Measurements from ENCODE around the gene PIK3C2G. TPM values are rescaled to one million over a fixed set of nuclear protein-coding genes. Genes with fewer than 3 reads are reported as not detected.

The PIK3C2G gene
- total RNA-seq, 1 experiment from 2014 or later, result not detected

DNA sequence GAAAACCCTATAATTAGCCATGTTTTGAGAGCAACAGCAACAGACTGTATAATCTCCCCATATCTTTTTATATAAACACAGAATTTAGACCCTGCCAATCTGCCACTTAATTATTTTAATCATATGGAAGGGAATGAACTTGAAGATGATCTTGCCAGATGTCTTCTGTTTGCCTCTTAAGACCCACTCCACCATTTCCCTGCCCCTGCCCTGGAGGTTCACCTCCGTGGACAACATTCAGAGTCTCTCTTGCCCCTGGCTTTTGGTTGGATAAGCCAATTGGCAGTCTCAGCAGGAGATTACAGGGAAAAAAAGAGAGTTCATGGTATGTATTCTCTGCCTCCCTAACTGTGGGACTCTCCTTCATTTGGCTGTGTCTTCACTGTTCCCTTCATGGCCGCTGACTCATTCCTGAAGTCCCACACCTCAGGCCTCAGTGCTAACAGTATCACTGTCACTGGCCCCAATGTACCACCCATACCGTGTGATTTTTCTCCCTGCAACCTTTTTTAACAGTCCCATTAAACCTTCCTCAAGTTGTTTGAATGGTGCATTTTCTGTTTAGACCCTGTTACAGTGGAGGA, 184.8 kb downstream of the PIK3C2G start:
- H2AFZ ChIP-seq (ENCODE audit: low read length), result no peak overlapping the region

DNA sequence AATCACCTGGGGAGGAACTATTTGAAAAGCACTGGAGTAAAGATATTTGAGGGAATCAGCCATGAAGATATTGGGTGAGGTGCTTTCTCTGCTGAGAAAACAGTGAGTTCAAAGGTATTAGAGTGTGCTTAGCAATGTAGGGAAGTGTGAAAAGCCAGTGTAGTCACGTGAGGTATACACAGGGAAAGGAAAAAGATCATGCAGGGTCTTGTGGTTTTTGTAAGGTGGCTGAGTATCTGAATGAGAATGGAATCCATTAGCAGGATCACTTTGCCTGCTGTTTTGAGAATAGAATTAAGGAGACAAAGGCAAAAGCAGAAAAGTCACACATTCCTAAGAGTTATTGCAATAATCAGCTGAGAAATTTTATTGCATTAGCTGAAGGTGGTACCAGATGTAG, 193.0 kb downstream of the PIK3C2G start:
- H4K20me1 ChIP-seq (ENCODE audit: insufficient read depth, low read depth, low read length), result no peaks in the 10 kb centered on the region
- no peaks in the 10 kb centered on the region for H3K9me3 ChIP-seq (ENCODE audit: low read length)
- no peaks in the 10 kb centered on the region for H3K27me3 ChIP-seq (ENCODE audit: low read length)
- no peaks in the 10 kb centered on the region for H3K9me2 ChIP-seq (replicated peaks; ENCODE audit: insufficient read depth, low read length)
- H3K36me3 ChIP-seq (ENCODE audit: insufficient read depth, low read length), result no peaks in the 10 kb centered on the region; the same call in 1 of the 2 replicates
- H3K27ac ChIP-seq (ENCODE audit: low read length), result no peak overlapping the region
- H3K4me2 ChIP-seq (ENCODE audit: low read depth, low read length, poor library complexity, severe bottlenecking), result no peak overlapping the region
- no peak overlapping the region for H2AFZ ChIP-seq (ENCODE audit: low read length)
- DNase-seq, result no peak
- no peaks in the 10 kb centered on the region for H3K4me1 ChIP-seq (ENCODE audit: low read length)
- no peaks in the 10 kb centered on the region for H3K79me2 ChIP-seq (ENCODE audit: low read length)
- no peak overlapping the region for H3K9ac ChIP-seq (ENCODE audit: low read length)
- no peak overlapping the region for H3K4me3 ChIP-seq (ENCODE audit: low read length)

More for the DNA sequence above, 184.8 kb downstream of the PIK3C2G start:
- H3K27me3 ChIP-seq (ENCODE audit: low read length), result no peaks in the 10 kb centered on the region
- H3K79me2 ChIP-seq (ENCODE audit: low read length), result no peaks in the 10 kb centered on the region
- no peak for DNase-seq
- H3K36me3 ChIP-seq (ENCODE audit: insufficient read depth, low read length), result no peaks in the 10 kb centered on the region
- no peaks in the 10 kb centered on the region for H3K9me2 ChIP-seq (replicated peaks; ENCODE audit: insufficient read depth, low read length)
- no peak overlapping the region for H3K9ac ChIP-seq (ENCODE audit: low read length)
- no peaks in the 10 kb centered on the region for H3K9me3 ChIP-seq (ENCODE audit: low read length)
- H3K4me1 ChIP-seq (ENCODE audit: low read length), result no peaks in the 10 kb centered on the region
- H3K27ac ChIP-seq (ENCODE audit: low read length), result no peak overlapping the region
- H4K20me1 ChIP-seq (ENCODE audit: insufficient read depth, low read depth, low read length), result no peaks in the 10 kb centered on the region
- H3K4me3 ChIP-seq (ENCODE audit: low read length), result no peak overlapping the region
- H3K4me2 ChIP-seq (ENCODE audit: low read depth, low read length, poor library complexity, severe bottlenecking), result no peak overlapping the region

DNA sequence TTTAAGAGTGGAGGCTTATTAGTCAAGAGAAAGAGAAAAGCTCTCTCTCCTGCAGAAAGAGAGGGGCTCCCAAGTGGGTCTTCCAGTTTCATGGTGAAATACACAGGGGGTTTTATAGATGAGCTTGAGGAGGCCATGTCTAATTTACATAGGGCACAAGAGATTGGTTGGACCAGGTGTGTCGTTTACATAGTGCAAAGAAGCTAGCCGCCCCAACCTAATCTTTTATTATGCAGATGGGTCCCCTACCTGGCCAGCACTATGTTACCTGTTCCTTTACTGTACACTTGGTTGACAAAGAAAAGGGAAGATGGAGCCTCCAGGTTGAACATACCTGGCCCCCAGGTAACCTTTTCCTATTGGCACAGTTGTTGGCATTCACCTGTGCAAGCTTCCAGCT, 195.0 kb downstream of the PIK3C2G start:
- H4K20me1 ChIP-seq (ENCODE audit: insufficient read depth, low read depth, low read length), result no peaks in the 10 kb centered on the region
- no peaks in the 10 kb centered on the region for H3K79me2 ChIP-seq (ENCODE audit: low read length)
- H3K9me2 ChIP-seq (replicated peaks; ENCODE audit: insufficient read depth, low read length), result no peaks in the 10 kb centered on the region
- no peaks in the 10 kb centered on the region for H3K4me1 ChIP-seq (ENCODE audit: low read length)
- H3K4me3 ChIP-seq (ENCODE audit: low read length), result no peak overlapping the region
- H3K27ac ChIP-seq (ENCODE audit: low read length), result no peak overlapping the region
- DNase-seq, result no peak
- H3K27me3 ChIP-seq (ENCODE audit: low read length), result no peaks in the 10 kb centered on the region
- H3K4me2 ChIP-seq (ENCODE audit: low read depth, low read length, poor library complexity, severe bottlenecking), result no peak overlapping the region
- H3K9ac ChIP-seq (ENCODE audit: low read length), result no peak overlapping the region
- H2AFZ ChIP-seq (ENCODE audit: low read length), result no peak overlapping the region
- H3K9me3 ChIP-seq (ENCODE audit: low read length), result no peaks in the 10 kb centered on the region
- H3K36me3 ChIP-seq (ENCODE audit: insufficient read depth, low read length), result no peaks in the 10 kb centered on the region; the same call in 1 of the 2 replicates

DNA sequence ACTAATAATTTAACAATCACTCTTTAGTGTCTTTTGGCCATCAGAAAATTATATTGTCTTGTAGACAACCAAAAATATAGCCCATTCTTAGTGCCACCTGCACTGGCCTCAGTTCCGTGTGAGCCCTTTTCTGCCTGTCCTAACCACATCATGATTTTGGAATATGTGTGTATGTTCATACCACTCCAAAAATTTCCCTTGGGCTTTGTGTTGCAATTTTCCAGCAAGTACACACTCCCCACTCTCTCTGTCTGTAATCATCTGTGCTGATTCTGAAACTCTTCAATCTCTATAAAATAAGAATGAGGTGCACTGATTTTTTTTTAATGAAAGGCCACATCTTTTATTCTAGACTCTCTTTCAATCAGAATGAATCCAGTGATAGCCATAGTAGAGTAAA, 196.0 kb downstream of the PIK3C2G start:
- Histone ChIP-seq H3K27me3 (ENCODE audit: low read length) (no peaks in the 10 kb centered on the region), H3K36me3 (ENCODE audit: insufficient read depth, low read length) (no peaks in the 10 kb centered on the region; the same call in 1 of the 2 replicates), H3K4me2 (ENCODE audit: low read depth, low read length, poor library complexity, severe bottlenecking) (no peak overlapping the region), H3K27ac (ENCODE audit: low read length) (no peak overlapping the region), H3K4me1 (ENCODE audit: low read length) (no peaks in the 10 kb centered on the region), H3K79me2 (ENCODE audit: low read length) (no peaks in the 10 kb centered on the region), H3K4me3 (ENCODE audit: low read length) (no peak overlapping the region), H3K9ac (ENCODE audit: low read length) (no peak overlapping the region), H3K9me3 (ENCODE audit: low read length) (no peaks in the 10 kb centered on the region), H2AFZ (ENCODE audit: low read length) (no peak overlapping the region), H4K20me1 (ENCODE audit: insufficient read depth, low read depth, low read length) (no peaks in the 10 kb centered on the region), H3K9me2 (replicated peaks; ENCODE audit: insufficient read depth, low read length) (no peaks in the 10 kb centered on the region)
- no peak for DNase-seq

DNA sequence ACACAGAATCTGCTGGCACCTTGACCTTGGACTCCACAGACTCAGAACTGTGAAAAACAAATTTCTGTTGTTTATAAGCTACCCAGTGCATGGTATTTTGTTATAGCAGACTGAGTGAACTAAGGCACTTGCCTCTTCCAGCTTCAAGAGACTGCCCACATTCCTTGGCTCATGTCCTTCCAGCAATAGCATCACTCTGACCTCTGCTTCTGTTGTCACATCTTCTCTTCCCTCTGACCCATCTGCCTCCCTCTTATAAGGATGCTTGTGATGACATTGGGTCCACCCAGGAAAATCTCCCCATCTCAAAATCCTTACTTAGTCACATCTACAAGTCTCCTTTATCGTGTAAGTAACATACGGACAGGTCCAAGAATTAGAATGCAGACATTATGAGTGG, 200.4 kb downstream of the PIK3C2G start:
- Histone ChIP-seq H3K27ac (ENCODE audit: low read length) (no peak overlapping the region), H3K9me3 (ENCODE audit: low read length) (no peaks in the 10 kb centered on the region), H3K27me3 (ENCODE audit: low read length) (no peaks in the 10 kb centered on the region), H3K9ac (ENCODE audit: low read length) (no peak overlapping the region), H3K4me3 (ENCODE audit: low read length) (no peak overlapping the region), H3K9me2 (replicated peaks; ENCODE audit: insufficient read depth, low read length) (no peaks in the 10 kb centered on the region), H4K20me1 (ENCODE audit: insufficient read depth, low read depth, low read length) (no peaks in the 10 kb centered on the region), H3K79me2 (ENCODE audit: low read length) (no peaks in the 10 kb centered on the region), H2AFZ (ENCODE audit: low read length) (no peak overlapping the region), H3K36me3 (ENCODE audit: insufficient read depth, low read length) (no peaks in the 10 kb centered on the region; the same call in 1 of the 2 replicates), H3K4me1 (ENCODE audit: low read length) (no peaks in the 10 kb centered on the region), H3K4me2 (ENCODE audit: low read depth, low read length, poor library complexity, severe bottlenecking) (no peak overlapping the region)
- no peak for DNase-seq

DNA sequence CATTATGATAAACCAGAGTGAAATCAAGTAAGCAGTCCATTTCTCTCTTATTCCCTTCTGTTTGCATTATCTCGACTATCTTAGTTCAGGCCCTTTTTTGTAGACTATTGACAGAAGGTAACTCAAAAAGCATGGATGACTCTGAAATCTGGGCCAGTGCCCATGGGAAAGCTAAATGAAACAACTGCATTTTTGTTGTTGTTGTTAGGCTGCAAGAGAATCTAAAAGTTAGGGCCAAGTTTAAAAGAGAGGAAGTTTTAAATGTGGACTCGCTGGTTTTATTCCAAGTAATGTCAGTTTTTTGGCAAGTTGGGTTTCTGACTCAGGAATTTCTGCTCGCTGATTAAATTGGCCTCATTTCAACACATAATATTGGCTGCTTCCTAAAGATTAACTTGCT, 201.1 kb downstream of the PIK3C2G start:
- Histone ChIP-seq H3K4me2 (ENCODE audit: low read depth, low read length, poor library complexity, severe bottlenecking) (no peak overlapping the region), H3K27me3 (ENCODE audit: low read length) (no peaks in the 10 kb centered on the region), H3K9ac (ENCODE audit: low read length) (no peak overlapping the region), H3K79me2 (ENCODE audit: low read length) (no peaks in the 10 kb centered on the region), H3K36me3 (ENCODE audit: insufficient read depth, low read length) (no peaks in the 10 kb centered on the region; the same call in 1 of the 2 replicates), H3K4me3 (ENCODE audit: low read length) (no peak overlapping the region), H3K9me2 (replicated peaks; ENCODE audit: insufficient read depth, low read length) (no peaks in the 10 kb centered on the region), H3K4me1 (ENCODE audit: low read length) (no peaks in the 10 kb centered on the region), H3K9me3 (ENCODE audit: low read length) (no peaks in the 10 kb centered on the region), H4K20me1 (ENCODE audit: insufficient read depth, low read depth, low read length) (no peaks in the 10 kb centered on the region), H2AFZ (ENCODE audit: low read length) (no peak overlapping the region), H3K27ac (ENCODE audit: low read length) (no peak overlapping the region)
- DNase-seq, result no peak

DNA sequence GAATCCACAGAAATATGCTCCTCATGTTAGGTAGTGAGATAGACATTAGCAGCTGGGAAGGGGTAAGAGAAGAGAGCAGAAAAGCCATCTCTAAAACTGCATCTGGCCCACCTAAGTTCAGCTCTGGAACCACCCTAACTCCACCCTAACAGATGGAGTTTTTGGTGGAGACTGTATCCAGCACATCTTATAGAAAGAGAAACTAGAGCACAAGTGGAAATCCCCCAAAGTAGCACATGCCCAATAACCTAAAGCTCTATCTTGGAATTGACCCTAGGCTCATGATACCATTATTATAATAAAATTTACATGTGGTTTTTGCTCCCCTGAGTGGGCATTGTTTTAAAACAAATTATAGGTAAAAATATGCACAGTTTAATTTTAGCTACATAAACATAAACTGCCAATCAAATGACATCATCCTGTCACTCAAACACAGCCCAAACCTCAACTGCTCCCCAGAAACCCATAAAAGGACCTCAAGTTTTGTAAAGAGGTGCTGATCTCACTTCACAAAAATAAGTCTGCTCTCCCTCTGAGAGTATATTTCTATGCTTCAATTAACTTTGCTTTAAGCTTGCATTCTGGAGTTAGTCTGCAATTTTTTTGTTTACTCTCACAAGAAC, 206.4 kb downstream of the PIK3C2G start:
- H3K27ac ChIP-seq (ENCODE audit: low read length), result no peak overlapping the region

DNA sequence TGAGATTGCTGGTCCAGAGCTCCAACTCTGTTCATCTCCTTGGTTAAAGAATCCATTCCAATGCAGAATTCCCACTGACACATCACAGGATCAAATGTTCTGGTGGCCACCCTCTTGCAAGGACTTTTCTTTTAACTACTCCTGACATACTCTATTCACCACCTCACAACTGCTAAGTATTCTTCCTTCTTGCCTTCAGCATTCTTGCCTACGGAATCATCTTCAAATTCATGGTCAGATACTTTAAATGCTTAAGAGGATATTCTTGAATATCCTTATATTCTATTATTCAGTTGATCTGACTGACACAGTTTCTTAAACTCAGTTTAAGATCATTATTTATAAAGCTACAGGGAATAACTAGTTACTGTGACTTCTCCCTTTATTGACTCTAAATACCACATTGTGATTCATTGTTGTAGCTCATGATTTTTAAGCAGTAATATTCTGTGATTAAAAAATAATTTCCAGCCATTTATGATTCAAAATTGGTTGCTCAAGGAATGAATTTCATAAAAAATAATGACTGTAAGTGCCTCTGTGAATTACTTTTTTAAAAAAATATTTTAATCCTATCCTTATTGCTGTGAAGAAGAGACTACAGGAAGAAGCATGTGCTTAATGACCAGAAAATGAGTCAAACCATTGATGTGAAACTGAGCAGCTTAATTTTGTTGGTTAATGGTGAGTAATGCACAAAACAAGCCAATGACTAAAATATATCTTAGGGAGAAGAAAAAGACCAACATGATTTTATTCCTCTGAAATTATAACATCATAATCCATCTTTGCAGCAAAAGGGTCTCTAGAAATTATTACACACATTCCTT, 207.1 kb downstream of the PIK3C2G start:
- Histone ChIP-seq H3K9me2 (replicated peaks; ENCODE audit: insufficient read depth, low read length) (no peaks in the 10 kb centered on the region), H3K4me3 (ENCODE audit: low read length) (no peak overlapping the region), H3K4me1 (ENCODE audit: low read length) (no peaks in the 10 kb centered on the region), H2AFZ (ENCODE audit: low read length) (no peak overlapping the region), H3K79me2 (ENCODE audit: low read length) (no peaks in the 10 kb centered on the region), H3K9ac (ENCODE audit: low read length) (no peak overlapping the region), H3K36me3 (ENCODE audit: insufficient read depth, low read length) (no peaks in the 10 kb centered on the region), H3K9me3 (ENCODE audit: low read length) (no peaks in the 10 kb centered on the region), H3K27ac (ENCODE audit: low read length) (no peak overlapping the region), H3K4me2 (ENCODE audit: low read depth, low read length, poor library complexity, severe bottlenecking) (no peak overlapping the region), H4K20me1 (ENCODE audit: insufficient read depth, low read depth, low read length) (no peaks in the 10 kb centered on the region), H3K27me3 (ENCODE audit: low read length) (no peaks in the 10 kb centered on the region)
- no peak for DNase-seq

More for the DNA sequence above, 206.4 kb downstream of the PIK3C2G start:
- H4K20me1 ChIP-seq (ENCODE audit: insufficient read depth, low read depth, low read length), result no peaks in the 10 kb centered on the region
- H3K79me2 ChIP-seq (ENCODE audit: low read length), result no peaks in the 10 kb centered on the region
- H3K9me2 ChIP-seq (replicated peaks; ENCODE audit: insufficient read depth, low read length), result no peaks in the 10 kb centered on the region
- H3K36me3 ChIP-seq (ENCODE audit: insufficient read depth, low read length), result no peaks in the 10 kb centered on the region
- no peaks in the 10 kb centered on the region for H3K4me1 ChIP-seq (ENCODE audit: low read length)
- no peak for DNase-seq
- no peak overlapping the region for H3K4me2 ChIP-seq (ENCODE audit: low read depth, low read length, poor library complexity, severe bottlenecking)
- H2AFZ ChIP-seq (ENCODE audit: low read length), result no peak overlapping the region
- H3K27me3 ChIP-seq (ENCODE audit: low read length), result no peaks in the 10 kb centered on the region
- H3K9me3 ChIP-seq (ENCODE audit: low read length), result no peaks in the 10 kb centered on the region
- no peak overlapping the region for H3K4me3 ChIP-seq (ENCODE audit: low read length)
- H3K9ac ChIP-seq (ENCODE audit: low read length), result no peak overlapping the region

Measured in Karpas-422 (cell line).